H9 (cell line): ENCODE data around the gene MAGEB4. TPM values are rescaled to one million over a fixed set of nuclear protein-coding genes. Genes with fewer than 3 reads are reported as not detected.

Experiments used
- DNase-seq: peaks from one replicate; pipeline ENCODE4 v3.0.0-alpha.2; 2017
- H2AFZ ChIP-seq: one replicate; pipeline ENCODE4 v1.6.1; 2013; ENCODE audit warnings: mild to moderate bottlenecking, low read length, control low read depth, moderate library complexity
- H2AK5ac ChIP-seq: 2 replicates; pipeline ENCODE4 v1.6.1; 2013; ENCODE audit warnings: low read length, control low read depth, mixed read lengths; ENCODE audit not compliant: insufficient read length
- H2BK120ac ChIP-seq: one replicate; pipeline ENCODE4 v1.6.1; 2013; ENCODE audit warnings: low read depth, mild to moderate bottlenecking, low read length, control low read depth, inconsistent platforms; ENCODE audit not compliant: poor library complexity, severe bottlenecking
- H2BK12ac ChIP-seq: 2 replicates; pipeline ENCODE4 v1.6.1; 2013; ENCODE audit warnings: low read length, control low read depth, mixed read lengths, low read depth; ENCODE audit not compliant: insufficient read length
- H2BK15ac ChIP-seq: 2 replicates; pipeline ENCODE4 v1.6.1; 2013; ENCODE audit warnings: low read depth, low read length, control low read depth
- H2BK20ac ChIP-seq: one replicate; pipeline ENCODE4 v1.6.1; 2013; ENCODE audit warnings: low read depth, mild to moderate bottlenecking, low read length, control low read depth, inconsistent platforms; ENCODE audit not compliant: poor library complexity, severe bottlenecking
- H2BK5ac ChIP-seq: 2 replicates; pipeline ENCODE4 v1.6.1; 2013; ENCODE audit warnings: low read length, control low read depth, mixed read lengths; ENCODE audit not compliant: insufficient read length
- H3K14ac ChIP-seq: 2 replicates; pipeline ENCODE4 v1.6.1; 2013; ENCODE audit warnings: low read length, control low read depth; ENCODE audit not compliant: insufficient read depth
- H3K18ac ChIP-seq: 2 replicates; pipeline ENCODE4 v1.6.1; 2013; ENCODE audit warnings: low read depth, mild to moderate bottlenecking, mixed read lengths, low read length, control low read depth; ENCODE audit not compliant: insufficient read length
- H3K23ac ChIP-seq: 2 replicates; pipeline ENCODE4 v1.6.1; 2013; ENCODE audit warnings: low read length, control low read depth, mixed read lengths, low read depth; ENCODE audit not compliant: insufficient read length
- H3K23me2 ChIP-seq: 2 replicates; pipeline ENCODE4 v1.6.1; 2013; ENCODE audit warnings: low read depth, mild to moderate bottlenecking, mixed read lengths, low read length, control low read depth; ENCODE audit not compliant: insufficient read length, poor library complexity, severe bottlenecking
- H3K27ac ChIP-seq: 2 replicates; pipeline ENCODE4 v1.5.1; 2013; ENCODE audit warnings: low read length, control low read depth, mixed read lengths, low read depth; ENCODE audit not compliant: insufficient read length
- H3K27me3 ChIP-seq: 2 replicates; pipeline ENCODE4 v1.6.1; 2013; ENCODE audit warnings: low read length, control low read depth, inconsistent platforms; ENCODE audit not compliant: insufficient read depth
- H3K4ac ChIP-seq: 2 replicates; pipeline ENCODE4 v1.6.1; 2013; ENCODE audit warnings: low read depth, mild to moderate bottlenecking, control low read depth, inconsistent platforms, low read length, moderate library complexity
- H3K4me1 ChIP-seq: 2 replicates; pipeline ENCODE4 v1.6.1; 2013; ENCODE audit warnings: low read length, control low read depth, inconsistent platforms; ENCODE audit not compliant: insufficient read depth
- H3K4me2 ChIP-seq: 2 replicates; pipeline ENCODE4 v1.6.1; 2013; ENCODE audit warnings: low read length, control low read depth, mixed read lengths; ENCODE audit not compliant: insufficient read length, insufficient read depth
- H3K56ac ChIP-seq: 2 replicates; pipeline ENCODE4 v1.6.1; 2013; ENCODE audit warnings: low read depth, mild to moderate bottlenecking, mixed read lengths, low read length, control low read depth; ENCODE audit not compliant: insufficient read length
- H3K79me1 ChIP-seq: 2 replicates; pipeline ENCODE4 v1.6.1; 2013; ENCODE audit warnings: low read depth, mild to moderate bottlenecking, moderate library complexity, low read length, control low read depth, inconsistent platforms; ENCODE audit not compliant: insufficient read depth, poor library complexity, severe bottlenecking
- H3K79me2 ChIP-seq: 2 replicates; pipeline ENCODE4 v1.6.1; 2013; ENCODE audit warnings: low read length, control low read depth, inconsistent platforms; ENCODE audit not compliant: insufficient read depth
- H3K9ac ChIP-seq: 2 replicates; pipeline ENCODE4 v1.6.1; 2013; ENCODE audit warnings: low read length, control low read depth, mixed read lengths; ENCODE audit not compliant: insufficient read length; ENCODE audit errors: extremely low read depth
- H3K9me3 ChIP-seq: one replicate; pipeline ENCODE4 v1.6.1; 2013; ENCODE audit warnings: low read depth, low read length, inconsistent platforms; ENCODE audit not compliant: control insufficient read depth
- H3T11ph ChIP-seq: one replicate; pipeline ENCODE4 v1.6.1; 2013; ENCODE audit warnings: mild to moderate bottlenecking, low read length, control low read depth, inconsistent platforms
- H4K20me1 ChIP-seq: one replicate; pipeline ENCODE4 v1.6.1; 2013; ENCODE audit not compliant: control insufficient read depth, insufficient read length, insufficient read depth
- H4K5ac ChIP-seq: 2 replicates; pipeline ENCODE4 v1.6.1; 2013; ENCODE audit warnings: low read depth, mild to moderate bottlenecking, mixed read lengths, low read length, control low read depth; ENCODE audit not compliant: insufficient read length
- H4K8ac ChIP-seq: replicated peaks from 2 replicates; pipeline ENCODE4 v1.6.1; 2013; ENCODE audit warnings: low read length, control low read depth, mixed read lengths, low read depth; ENCODE audit not compliant: insufficient read length
- H4K91ac ChIP-seq: 2 replicates; pipeline ENCODE4 v1.6.1; 2013; ENCODE audit warnings: low read depth, mild to moderate bottlenecking, moderate library complexity, mixed read lengths, low read length, control low read depth; ENCODE audit not compliant: insufficient read length
- H3K27ac Mint-ChIP-seq, 3 experiments: 2 replicates in 2 of 3; 3 replicates in 1 of 3; pipeline ENCODE4 v1.8.0; 2020 to 2021; ENCODE audit warnings: mixed read lengths in 3 of 3, mild to moderate bottlenecking in 1 of 3, moderate library complexity in 1 of 3
- H3K27me3 Mint-ChIP-seq: 2 replicates; pipeline ENCODE4 v1.8.0; 2021; ENCODE audit warnings: low read depth, mild to moderate bottlenecking, moderate library complexity, mixed read lengths
- H3K36me3 Mint-ChIP-seq, 3 experiments: 2 replicates in 2 of 3; 3 replicates in 1 of 3; pipeline ENCODE4 v1.8.0; 2020 to 2021; ENCODE audit warnings: low read depth in 3 of 3, mixed read lengths in 3 of 3; ENCODE audit not compliant: insufficient read depth in 1 of 3
- H3K4me1 Mint-ChIP-seq, 2 experiments: 2 replicates each; pipeline ENCODE4 v1.8.0; 2020; ENCODE audit warnings: mixed read lengths in 2 of 2
- H3K4me3 Mint-ChIP-seq, 2 experiments: 2 replicates in 1 of 2; 3 replicates in 1 of 2; pipeline ENCODE4 v1.8.0; 2020 to 2021; ENCODE audit warnings: mild to moderate bottlenecking in 2 of 2, mixed read lengths in 2 of 2, moderate library complexity in 1 of 2
- H3K9me3 Mint-ChIP-seq, 2 experiments: 2 replicates in 1 of 2; 3 replicates in 1 of 2; pipeline ENCODE4 v1.8.0; 2020; ENCODE audit warnings: mild to moderate bottlenecking in 2 of 2, mixed read lengths in 2 of 2, moderate library complexity in 1 of 2
- CTCF ChIP-seq: fragments of 200-600 bp; sonication (generic); conservative IDR thresholded peaks from 3 replicates; pipeline ENCODE4 v1.8.0; 2021; ENCODE audit warnings: antibody characterized with exemption, mild to moderate bottlenecking
- WGBS: extraction: QIAGEN DNeasy Blood & Tissue Kit; methylation state at CpG from one replicate; pipeline ENCODE4 v1.1.7; 2013; ENCODE audit warnings: missing lambda C conversion rate, low lambda C conversion rate, mixed read lengths; ENCODE audit not compliant: insufficient read length; ENCODE audit errors: extremely low coverage; 5-methylcytosine and 5-hydroxymethylcytosine counted together
- total RNA-seq: library from RNA; stranded (reverse); gene quantifications from 2 replicates; pipeline ENCODE4 v1.2.1, GENCODE V29; 2021

The MAGEB4 gene
- total RNA-seq, 1 experiment from 2014 or later = 0.11 TPM

DNA sequence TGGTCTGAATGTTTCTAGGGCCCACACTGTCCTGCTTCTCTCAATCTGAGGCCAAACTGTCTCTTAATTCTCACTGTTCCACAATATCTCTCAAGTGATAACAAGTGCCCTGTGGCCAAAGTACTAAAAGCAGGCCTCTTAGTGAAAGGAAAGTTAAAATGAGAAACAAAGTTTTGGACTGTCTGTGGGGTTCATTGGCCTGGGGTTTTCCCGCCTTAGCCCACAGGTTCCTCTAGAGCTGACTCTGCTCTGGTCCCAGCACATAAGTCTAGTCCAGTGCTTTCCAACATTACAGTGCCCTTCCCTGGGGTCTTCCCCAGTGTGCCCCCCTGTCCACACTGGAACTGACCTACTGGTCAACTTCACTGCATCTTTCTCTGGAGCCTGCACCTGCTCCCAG, 11.5 kb downstream of the MAGEB4 start:
- H2BK20ac ChIP-seq = no peak overlapping the region
- WGBS = no CpG with 5 or more reads among the region's 1 CpG
- H3K4me1 Mint-ChIP-seq = no peaks in the 10 kb centered on the region

More for the DNA sequence above, 11.5 kb downstream of the MAGEB4 start:
- Mint-ChIP-seq H3K4me3 (no peak overlapping the region), H3K9me3 (peaks cover 35 to 83% of the 10 kb centered on the region in 2 experiments), H3K27ac (no peak overlapping the region), H3K27me3 (peaks cover 4% of the 10 kb centered on the region; the same call in 1 of the 2 replicates), H3K36me3 (peaks cover 26 to 31% (median 28%) of the 10 kb centered on the region in 3 experiments)
- Histone ChIP-seq H2AK5ac (no peak overlapping the region), H3K79me1 (no peaks in the 10 kb centered on the region), H2BK5ac (no peak overlapping the region), H3K14ac (no peak overlapping the region), H3K27me3 (no peaks in the 10 kb centered on the region), H3K4me2 (no peak overlapping the region), H3K56ac (no peak overlapping the region), H2BK15ac (no peak overlapping the region), H2BK120ac (no peak overlapping the region), H3K18ac (no peak overlapping the region), H3K23ac (no peak overlapping the region), H4K5ac (no peak overlapping the region), H3K9ac (no peak overlapping the region), H3T11ph (no peak overlapping the region), H2AFZ (no peak overlapping the region), H3K23me2 (no peaks in the 10 kb centered on the region), H2BK12ac (no peak overlapping the region), H3K79me2 (no peaks in the 10 kb centered on the region), H3K4ac (no peak overlapping the region), H4K8ac (no peak overlapping the region), H3K27ac (no peak overlapping the region), H4K91ac (no peak overlapping the region), H3K9me3 (peaks cover 15% of the 10 kb centered on the region), H3K4me1 (no peaks in the 10 kb centered on the region), H4K20me1 (no peaks in the 10 kb centered on the region)
- TF ChIP-seq CTCF = no peak
- DNase-seq = no peak
